DOHH2 (cell line): ENCODE data around the gene GRID1.

Source experiments
- H3F3A ChIP-seq: fragments of 200-600 bp; sonication (generic), shearing (Covaris generic); 2 replicates; pipeline ENCODE4 v1.6.0; 2016; ENCODE audit warnings: antibody characterized with exemption, mild to moderate bottlenecking; ENCODE audit not compliant: control insufficient read depth, insufficient read depth
- H3K27ac ChIP-seq: fragments of 200-600 bp; sonication (generic); 2 replicates; pipeline ENCODE4 v1.5.1; 2014; ENCODE audit warnings: low read depth, mild to moderate bottlenecking, low read length, moderate library complexity
- H3K27me3 ChIP-seq: fragments of 200-600 bp; sonication (generic); 2 replicates; pipeline ENCODE4 v1.6.1; 2014; ENCODE audit warnings: mild to moderate bottlenecking, low read length, mixed read lengths; ENCODE audit not compliant: control insufficient read depth
- H3K36me3 ChIP-seq: fragments of 200-600 bp; sonication (generic); 2 replicates; pipeline ENCODE4 v1.6.1; 2014; ENCODE audit warnings: mild to moderate bottlenecking, low read length, moderate library complexity, mixed read lengths; ENCODE audit not compliant: control insufficient read depth
- H3K4me1 ChIP-seq: fragments of 200-600 bp; sonication (generic); 2 replicates; pipeline ENCODE4 v1.6.1; 2014; ENCODE audit warnings: mild to moderate bottlenecking, low read length, mixed read lengths; ENCODE audit not compliant: control insufficient read depth
- H3K4me2 ChIP-seq: fragments of 200-600 bp; sonication (generic); 2 replicates; pipeline ENCODE4 v1.6.0; 2014; ENCODE audit warnings: mild to moderate bottlenecking, low read length, moderate library complexity
- H3K4me3 ChIP-seq: fragments of 200-600 bp; sonication (generic); 2 replicates; pipeline ENCODE4 v1.5.1; 2014; ENCODE audit warnings: mild to moderate bottlenecking, low read length, mixed read lengths
- H3K79me2 ChIP-seq: fragments of 200-600 bp; sonication (generic); 2 replicates; pipeline ENCODE4 v1.6.1; 2014; ENCODE audit warnings: mild to moderate bottlenecking, low read length, mixed read lengths; ENCODE audit not compliant: control insufficient read depth
- H3K9me2 ChIP-seq: fragments of 200-600 bp; sonication (generic); replicated peaks from 2 replicates; pipeline ENCODE4 v1.6.1; 2014; ENCODE audit warnings: mild to moderate bottlenecking, low read length, mixed read lengths; ENCODE audit not compliant: control insufficient read depth
- H3K9me3 ChIP-seq: fragments of 200-600 bp; sonication (generic); 2 replicates; pipeline ENCODE4 v1.6.1; 2014; ENCODE audit warnings: antibody characterized with exemption, low read length, mixed read lengths; ENCODE audit not compliant: control insufficient read depth, insufficient read depth
- H4K20me1 ChIP-seq: fragments of 200-600 bp; sonication (generic); 2 replicates; pipeline ENCODE4 v1.6.0; 2014; ENCODE audit warnings: low read depth, mild to moderate bottlenecking, antibody characterized with exemption, low read length, moderate library complexity; ENCODE audit not compliant: control insufficient read depth, insufficient read depth
- CTCF ChIP-seq: fragments of 200-600 bp; sonication (generic); IDR thresholded peaks from one replicate; pipeline ENCODE4 v1.5.1; 2014; ENCODE audit warnings: antibody characterized with exemption, mild to moderate bottlenecking, low read depth, low read length; ENCODE audit not compliant: poor library complexity, severe bottlenecking
- EZH2phosphoT487 ChIP-seq: fragments of 200-600 bp; sonication (generic); IDR thresholded peaks from 2 replicates; pipeline ENCODE4 v1.6.1; 2017; ENCODE audit warnings: borderline replicate concordance, mild to moderate bottlenecking, antibody characterized with exemption, low read length, moderate library complexity, mixed read lengths

GRID1 gene

GRCh38 chr10:85635650-85636049, 730.9 kb downstream of the GRID1 start:
- TF ChIP-seq EZH2phosphoT487 = no peak
- TF ChIP-seq CTCF = no peak
- H3K4me1 ChIP-seq = no peaks in the 10 kb centered on the region
- H3K9me2 ChIP-seq = no peaks in the 10 kb centered on the region
- H3K4me3 ChIP-seq = no peak overlapping the region
- no peak overlapping the region for H3K27ac ChIP-seq
- H3K9me3 ChIP-seq = no peaks in the 10 kb centered on the region
- H3K27me3 ChIP-seq = no peaks in the 10 kb centered on the region
- H4K20me1 ChIP-seq = no peaks in the 10 kb centered on the region
- H3K79me2 ChIP-seq = no peaks in the 10 kb centered on the region
- H3K4me2 ChIP-seq = no peak overlapping the region
- H3K36me3 ChIP-seq = no peaks in the 10 kb centered on the region
- no peaks in the 10 kb centered on the region for H3F3A ChIP-seq

GRCh38 chr10:85624511-85624910, 742.1 kb downstream of the GRID1 start:
- no peaks in the 10 kb centered on the region for H4K20me1 ChIP-seq
- no peak overlapping the region for H3K4me3 ChIP-seq
- no peaks in the 10 kb centered on the region for H3K79me2 ChIP-seq
- no peaks in the 10 kb centered on the region for H3K36me3 ChIP-seq
- H3K27ac ChIP-seq = no peak overlapping the region
- H3K9me3 ChIP-seq = no peaks in the 10 kb centered on the region
- TF ChIP-seq CTCF (no peak), EZH2phosphoT487 (no peak)
- H3K9me2 ChIP-seq = no peaks in the 10 kb centered on the region
- H3K27me3 ChIP-seq = no peaks in the 10 kb centered on the region
- H3K4me1 ChIP-seq = no peaks in the 10 kb centered on the region
- H3F3A ChIP-seq = no peaks in the 10 kb centered on the region
- no peak overlapping the region for H3K4me2 ChIP-seq

GRCh38 chr10:85623758-85624157, 742.8 kb downstream of the GRID1 start:
- Histone ChIP-seq H4K20me1 (no peaks in the 10 kb centered on the region), H3K9me2 (no peaks in the 10 kb centered on the region), H3K4me3 (no peak overlapping the region), H3K9me3 (no peaks in the 10 kb centered on the region), H3K79me2 (no peaks in the 10 kb centered on the region), H3K27me3 (no peaks in the 10 kb centered on the region), H3F3A (no peaks in the 10 kb centered on the region), H3K4me2 (no peak overlapping the region), H3K36me3 (no peaks in the 10 kb centered on the region), H3K4me1 (no peaks in the 10 kb centered on the region), H3K27ac (no peak overlapping the region)
- no peak for TF ChIP-seq EZH2phosphoT487
- TF ChIP-seq CTCF = no peak

- Histone ChIP-seq H3K9me3 (no peaks in the 10 kb centered on the region), H3K36me3 (no peaks in the 10 kb centered on the region), H3K79me2 (no peaks in the 10 kb centered on the region), H4K20me1 (no peaks in the 10 kb centered on the region), H3K27ac (no peak overlapping the region), H3K4me2 (no peak overlapping the region), H3F3A (no peaks in the 10 kb centered on the region), H3K4me1 (no peaks in the 10 kb centered on the region), H3K9me2 (no peaks in the 10 kb centered on the region), H3K27me3 (no peaks in the 10 kb centered on the region), H3K4me3 (no peak overlapping the region)
- TF ChIP-seq EZH2phosphoT487 = no peak
- TF ChIP-seq CTCF = no peak
Measured at GRCh38 chr10:85623342-85623741, 743.3 kb downstream of the GRID1 start.
